ENCODE measurements around the gene SUCNR1. TPM values are rescaled to one million over a fixed set of nuclear protein-coding genes. Genes with fewer than 3 reads are reported as not detected.

SUCNR1 gene
- total and polyA plus RNA-seq, 2 donors (not counting 1 experiment from before 2014, with no cell fraction given), result under 0.01 to 0.02 TPM

DNA sequence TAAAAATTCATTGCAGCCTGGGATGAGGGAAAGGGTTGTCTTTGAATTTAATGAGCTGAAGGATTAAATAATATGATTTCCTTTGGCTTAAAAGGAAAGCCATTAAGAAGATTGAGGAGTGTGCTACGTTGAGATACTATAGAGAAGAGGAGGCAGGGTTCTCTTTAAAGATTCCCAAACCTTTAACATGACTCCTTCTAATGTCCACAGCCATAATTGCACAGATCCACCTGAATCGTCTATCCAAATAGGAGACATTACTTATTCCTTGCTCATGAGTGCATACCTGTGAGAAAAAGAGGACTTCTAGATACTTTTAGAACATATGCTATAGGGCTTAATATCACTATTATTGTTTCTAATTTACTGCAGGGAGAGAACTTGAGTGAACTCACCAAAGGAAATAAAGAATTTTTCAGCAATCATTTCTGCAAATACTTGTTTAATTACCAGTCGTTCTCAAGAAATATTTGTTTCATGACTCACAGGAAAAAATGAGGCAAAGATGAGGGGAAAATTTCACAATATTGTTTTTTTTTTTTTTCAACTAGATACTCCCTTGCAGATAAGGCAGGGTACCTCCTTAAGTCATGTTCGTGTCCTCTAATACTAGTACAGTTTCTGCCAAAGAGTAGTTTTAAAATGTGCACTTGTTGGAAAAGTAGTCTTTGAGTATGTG, 8.9 kb upstream of the SUCNR1 start:
- no peaks in the 10 kb centered on the region for H3K9me3 ChIP-seq (ENCODE audit: control insufficient read depth, insufficient read depth, low read depth, low read length)
- no peak overlapping the region for H3K27ac ChIP-seq (ENCODE audit: insufficient read depth, low read length)
- H2AFZ ChIP-seq (ENCODE audit: low read length), result no peak overlapping the region
- no peak overlapping the region for H3K9ac ChIP-seq (ENCODE audit: insufficient read depth, low read length)
- peak; percentile 85 for DNase-seq (ENCODE audit: low read depth in 2 of 2)
- H4K20me1 ChIP-seq (ENCODE audit: control insufficient read depth, extremely low read depth, insufficient read depth, low read length), result no peaks in the 10 kb centered on the region
- no peaks in the 10 kb centered on the region for H3K36me3 ChIP-seq (ENCODE audit: control insufficient read depth, insufficient read depth, low read length)
- TF ChIP-seq EZH2 (IDR thresholded peaks at IDR 0.05; ENCODE audit: low read length, missing control alignments) (no peak), CTCF (conservative IDR thresholded peaks at IDR 0.05 in 1 of 2, IDR thresholded peaks at IDR 0.05 in 1 of 2; ENCODE audit: low read depth in 1 of 2, low read length in 2 of 2) (no peak)
- peak overlapping the region; percentile 7 for H3K4me2 ChIP-seq (ENCODE audit: extremely low read depth, insufficient read depth, low read length)
- H3K4me1 ChIP-seq (ENCODE audit: control insufficient read depth, extremely low read depth, insufficient read depth, low read length), result peaks cover 15% of the 10 kb centered on the region
- H3K79me2 ChIP-seq (ENCODE audit: control insufficient read depth, insufficient read depth, low read length), result no peaks in the 10 kb centered on the region
- H3K27me3 ChIP-seq (ENCODE audit: control insufficient read depth, insufficient read depth, low read length), result no peaks in the 10 kb centered on the region
- no peak overlapping the region for H3K4me3 ChIP-seq (replicated peaks in 1 of 4; ENCODE audit: control extremely low read depth in 1 of 4, insufficient read depth in 1 of 4, low read depth in 3 of 4, low read length in 4 of 4)

DNA sequence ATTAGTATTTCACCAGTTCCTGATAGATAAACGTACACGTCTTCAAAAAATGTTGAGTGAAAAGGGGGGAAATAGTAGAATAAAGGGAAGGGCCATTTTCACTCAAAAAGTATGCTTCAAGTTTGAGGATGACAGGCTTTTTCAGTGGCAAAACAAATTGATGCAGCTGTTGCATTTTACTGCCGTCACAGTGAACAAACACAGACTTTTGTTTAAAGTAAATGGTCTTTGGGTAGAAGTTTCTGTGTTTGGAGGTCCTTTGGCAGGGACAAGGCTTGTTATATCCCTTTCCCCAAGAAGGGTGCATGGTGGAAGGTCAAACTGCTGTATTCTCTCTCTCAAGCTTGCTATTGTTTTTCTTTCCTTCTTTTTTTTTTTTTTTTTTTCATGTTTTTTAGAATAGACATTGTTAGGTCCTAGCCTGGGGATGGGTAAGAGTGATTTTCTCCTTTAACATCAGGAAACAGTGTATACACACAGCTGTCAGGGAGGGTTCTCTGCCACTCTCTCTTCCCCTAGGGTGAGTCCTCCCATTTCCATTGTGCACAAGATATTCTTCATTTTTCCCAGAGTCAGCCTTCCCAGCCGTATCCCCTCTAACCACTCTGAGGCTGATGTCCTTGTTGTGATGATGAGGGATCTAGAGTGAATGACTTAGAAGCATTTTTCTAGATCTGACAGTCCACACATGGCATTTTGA, 6.6 kb upstream of the SUCNR1 start:
- Histone ChIP-seq H3K9me3 (ENCODE audit: control insufficient read depth, insufficient read depth, low read depth, low read length) (no peaks in the 10 kb centered on the region), H3K4me2 (ENCODE audit: extremely low read depth, insufficient read depth, low read length) (peak overlapping the region; percentile 56), H3K27ac (ENCODE audit: insufficient read depth, low read length) (no peak overlapping the region), H3K4me1 (ENCODE audit: control insufficient read depth, extremely low read depth, insufficient read depth, low read length) (peaks cover 15% of the 10 kb centered on the region), H3K27me3 (ENCODE audit: control insufficient read depth, insufficient read depth, low read length) (no peaks in the 10 kb centered on the region), H2AFZ (ENCODE audit: low read length) (peak overlapping the region; percentile 63), H3K79me2 (ENCODE audit: control insufficient read depth, insufficient read depth, low read length) (no peaks in the 10 kb centered on the region), H3K4me3 (replicated peaks in 1 of 4; ENCODE audit: control extremely low read depth in 1 of 4, insufficient read depth in 1 of 4, low read depth in 3 of 4, low read length in 4 of 4) (no peak overlapping the region), H4K20me1 (ENCODE audit: control insufficient read depth, extremely low read depth, insufficient read depth, low read length) (no peaks in the 10 kb centered on the region), H3K36me3 (ENCODE audit: control insufficient read depth, insufficient read depth, low read length) (no peaks in the 10 kb centered on the region), H3K9ac (ENCODE audit: insufficient read depth, low read length) (no peak overlapping the region)
- DNase-seq (ENCODE audit: low read depth in 2 of 2), result peak in 1 of 2 donors; percentile 42
- TF ChIP-seq CTCF (conservative IDR thresholded peaks at IDR 0.05 in 1 of 2, IDR thresholded peaks at IDR 0.05 in 1 of 2; ENCODE audit: low read depth in 1 of 2, low read length in 2 of 2) (no peak), EZH2 (IDR thresholded peaks at IDR 0.05; ENCODE audit: low read length, missing control alignments) (no peak)

DNA sequence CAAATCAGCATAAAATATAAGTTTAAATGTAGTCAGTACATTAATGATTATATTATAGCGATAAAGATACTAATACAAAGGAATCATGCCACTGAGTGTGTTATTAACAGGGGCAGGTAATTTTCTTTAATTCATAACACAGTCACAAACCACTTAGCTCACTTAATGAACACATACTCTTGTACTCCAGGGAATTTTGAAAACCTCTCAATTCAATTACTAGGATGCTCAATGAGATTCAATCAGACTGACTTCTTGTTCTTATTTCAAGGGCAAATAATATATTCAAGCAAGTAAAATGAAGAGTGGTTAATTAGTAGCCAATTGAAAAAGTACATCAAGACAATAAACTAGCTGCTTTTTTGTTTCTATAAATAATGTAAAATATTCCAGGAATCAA, 5.8 kb upstream of the SUCNR1 start:
- Histone ChIP-seq H3K4me3 (replicated peaks in 1 of 4; ENCODE audit: control extremely low read depth in 1 of 4, insufficient read depth in 1 of 4, low read depth in 3 of 4, low read length in 4 of 4) (no peak overlapping the region), H2AFZ (ENCODE audit: low read length) (no peak overlapping the region), H3K9ac (ENCODE audit: insufficient read depth, low read length) (no peak overlapping the region), H3K4me2 (ENCODE audit: extremely low read depth, insufficient read depth, low read length) (no peak overlapping the region), H3K36me3 (ENCODE audit: control insufficient read depth, insufficient read depth, low read length) (no peaks in the 10 kb centered on the region), H4K20me1 (ENCODE audit: control insufficient read depth, extremely low read depth, insufficient read depth, low read length) (no peaks in the 10 kb centered on the region), H3K27me3 (ENCODE audit: control insufficient read depth, insufficient read depth, low read length) (no peaks in the 10 kb centered on the region), H3K79me2 (ENCODE audit: control insufficient read depth, insufficient read depth, low read length) (no peaks in the 10 kb centered on the region), H3K4me1 (ENCODE audit: control insufficient read depth, extremely low read depth, insufficient read depth, low read length) (peaks cover 15% of the 10 kb centered on the region), H3K9me3 (ENCODE audit: control insufficient read depth, insufficient read depth, low read depth, low read length) (no peaks in the 10 kb centered on the region), H3K27ac (ENCODE audit: insufficient read depth, low read length) (no peak overlapping the region)
- no peak for DNase-seq (ENCODE audit: low read depth in 2 of 2)
- TF ChIP-seq CTCF (conservative IDR thresholded peaks at IDR 0.05 in 1 of 2, IDR thresholded peaks at IDR 0.05 in 1 of 2; ENCODE audit: low read depth in 1 of 2, low read length in 2 of 2) (no peak), EZH2 (IDR thresholded peaks at IDR 0.05; ENCODE audit: low read length, missing control alignments) (no peak)

Data from fibroblast of lung (primary cell).